NOMO-1 treated with dmso at 0.1 percent for 144 hours (cell line): ENCODE data around the gene LARGE1.

Experiments
- DNase-seq: peaks from one replicate; lab custom pipeline; 2025; ENCODE audit not compliant: unreplicated experiment; lab: John Stamatoyannopoulos, UW

The LARGE1 gene

GRCh38 chr22:33529424-33530113, 390.7 kb downstream of the LARGE1 start:
- DNase-seq = no peak

- no peak for DNase-seq
Measured at GRCh38 chr22:33528183-33528582, 392.1 kb downstream of the LARGE1 start.

- no peak for DNase-seq
Measured at GRCh38 chr22:33526434-33527107, 393.7 kb downstream of the LARGE1 start.

- no peak for DNase-seq
Measured at GRCh38 chr22:33524511-33525260, 395.6 kb downstream of the LARGE1 start.

- no peak for DNase-seq
Measured at GRCh38 chr22:33521879-33522665, 398.2 kb downstream of the LARGE1 start.

GRCh38 chr22:33520904-33521780, 399.1 kb downstream of the LARGE1 start:
- no peak for DNase-seq

- no peak for DNase-seq
Measured at GRCh38 chr22:33519974-33520903, 400.0 kb downstream of the LARGE1 start.

GRCh38 chr22:33519071-33519973, 401.0 kb downstream of the LARGE1 start:
- DNase-seq = no peak

GRCh38 chr22:33518405-33518804, 401.9 kb downstream of the LARGE1 start:
- no peak for DNase-seq

GRCh38 chr22:33515795-33516194, 404.5 kb downstream of the LARGE1 start:
- no peak for DNase-seq

- no peak for DNase-seq
Measured at GRCh38 chr22:33513388-33514338, 406.6 kb downstream of the LARGE1 start.

GRCh38 chr22:33512908-33513307, 407.4 kb downstream of the LARGE1 start:
- DNase-seq = no peak

GRCh38 chr22:33510429-33510904, 409.8 kb downstream of the LARGE1 start:
- DNase-seq = no peak

GRCh38 chr22:33504941-33505625, 415.2 kb downstream of the LARGE1 start:
- no peak for DNase-seq

GRCh38 chr22:33496112-33496511, 424.2 kb downstream of the LARGE1 start:
- no peak for DNase-seq

GRCh38 chr22:33493476-33494205, 426.6 kb downstream of the LARGE1 start:
- no peak for DNase-seq
